Motor neuron (in vitro differentiated cells): ENCODE data around the gene FOXP1. TPM values are rescaled to one million over a fixed set of nuclear protein-coding genes. Genes with fewer than 3 reads are reported as not detected.

Experiments used
- ATAC-seq, 8 experiments: fragments of 200-7000 bp; cut with Tn5 transposase; replicated peaks in 6 of 8; 2 replicates each; pipeline ENCODE4 v1.8.0; 2021; ENCODE audit warnings: mild to moderate bottlenecking in 8 of 8, moderate library complexity in 8 of 8
- H3K27ac ChIP-seq, 2 donors: fragments of 250-450 bp; sonication (Bioruptor Pico); 2 replicates each; pipeline ENCODE4 v1.9.0; 2021; ENCODE audit warnings: antibody characterized with exemption in 2 of 2, mild to moderate bottlenecking in 2 of 2, moderate library complexity in 1 of 2
- H3K4me1 ChIP-seq, 2 donors: fragments of 250-450 bp; sonication (Bioruptor Pico); replicated peaks in 1 of 2; 2 replicates each; pipeline ENCODE4 v1.6.1; 2021; ENCODE audit warnings: antibody characterized with exemption in 2 of 2, mild to moderate bottlenecking in 2 of 2, moderate library complexity in 1 of 2
- H3K4me3 ChIP-seq, 5 donors: fragments of 250-450 bp; sonication (Bioruptor Pico); 2 replicates each; pipeline ENCODE4 v1.9.0; 2021; ENCODE audit warnings: antibody characterized with exemption in 5 of 5, mild to moderate bottlenecking in 5 of 5, moderate library complexity in 4 of 5
- WGBS, 10 experiments: fragments of 450-650 bp; shearing (Covaris generic); methylation state at CpG; one replicate each; pipeline ENCODE4 v1.0.0; 2022; 5-methylcytosine and 5-hydroxymethylcytosine counted together
- in situ Hi-C, 9 experiments: fragments of 400-800 bp; cut with MboI; loops; one replicate each; pipeline ENCODE4 v1.15.0; 2021; ENCODE audit warnings: low sequenced_read_pairs in 9 of 9, low pct_unique_long_range_greater_than_20kb in 2 of 9; ENCODE audit not compliant: unreplicated experiment in 9 of 9
- total RNA-seq, 8 experiments: library from RNA; unstranded; fragments of 300-600 nt; gene quantifications; 2 replicates each; pipeline versions ENCODE4 v1.2.3 to v1.2.4, GENCODE V29; 2022

FOXP1 gene
- total RNA-seq, 8 experiments from 2014 or later = 7.0 to 118 (median 74.5) TPM

DNA sequence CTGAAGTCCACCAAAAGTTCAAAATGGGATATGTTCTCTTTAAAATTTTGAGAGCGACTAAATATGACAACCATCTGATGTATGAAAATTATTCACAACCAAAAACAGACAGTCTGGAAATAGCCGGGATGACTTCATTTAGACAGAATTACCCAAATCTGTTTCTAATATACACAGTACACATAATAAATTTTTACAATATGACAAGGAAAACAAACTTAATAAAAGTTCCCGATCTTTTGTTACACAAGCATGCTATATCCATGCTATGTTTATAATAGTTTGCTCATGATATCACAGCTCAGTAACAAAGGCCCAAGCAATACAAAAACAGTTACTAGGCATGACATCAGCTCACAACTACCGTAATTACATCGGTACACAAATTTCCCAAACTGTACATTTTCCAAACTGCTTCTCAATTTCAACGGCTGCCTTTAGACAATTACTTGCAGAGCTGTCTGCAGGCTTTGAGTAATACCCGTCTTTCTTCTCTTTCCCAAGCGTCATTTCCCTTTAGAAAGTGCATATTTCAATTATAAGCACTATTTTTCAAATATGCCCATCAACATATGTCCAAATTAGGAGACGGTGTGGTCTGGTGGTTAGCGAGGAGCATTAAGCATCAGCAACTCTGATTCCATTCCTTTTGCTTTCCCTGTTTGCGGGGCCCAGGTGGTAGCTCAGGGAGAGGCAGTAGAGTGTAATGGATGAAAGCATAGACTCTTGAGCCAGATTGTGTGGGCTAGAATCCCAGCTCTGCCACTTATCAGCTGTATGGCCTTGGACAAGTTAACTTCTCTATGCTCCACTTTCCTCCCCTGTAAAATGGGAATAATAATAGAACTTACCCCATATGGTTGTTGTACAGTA, 481.2 kb downstream of the FOXP1 start:
- Histone ChIP-seq H3K4me1 (peaks cover 24 to 43% of the 10 kb centered on the region in 2 donors), H3K27ac (no peak overlapping the region), H3K4me3 (no peak overlapping the region)
- peak; percentile 46 to 78 (median 66) for ATAC-seq
- in situ Hi-C loops = no loop called here
- WGBS, 10 experiments = 6 to 95% (median 87%) methylated on average over 4 to 11 of the region's 11 CpGs; no CpG with 5 or more reads in 1 of the 10 experiments

DNA sequence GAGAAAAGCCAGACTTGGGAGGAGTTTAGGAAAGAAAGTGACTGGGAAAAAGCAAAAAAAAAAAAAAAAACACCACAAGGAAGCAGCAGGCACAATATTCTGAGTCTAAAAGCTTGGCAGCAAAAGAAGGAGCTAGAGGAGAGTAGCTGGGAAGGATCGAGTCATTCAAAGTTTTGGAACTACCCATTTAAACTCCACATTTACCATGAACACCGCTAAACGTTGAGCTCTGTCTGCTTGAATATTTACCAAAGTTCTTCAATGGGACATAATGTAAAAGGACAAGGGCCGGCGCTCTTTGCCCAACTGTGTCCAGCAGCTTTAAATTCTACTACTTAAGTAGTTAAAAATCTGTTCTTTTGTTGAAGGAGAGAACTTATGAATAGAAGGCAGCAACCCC, 481.9 kb downstream of the FOXP1 start:
- peaks cover 24 to 45% of the 10 kb centered on the region in 2 donors for H3K4me1 ChIP-seq
- no peak for ATAC-seq
- 13 to 67% (median 55%) methylated on average over 3 to 5 of the region's 5 CpGs; no CpG with 5 or more reads in 1 of the 10 experiments for WGBS, 10 experiments

DNA sequence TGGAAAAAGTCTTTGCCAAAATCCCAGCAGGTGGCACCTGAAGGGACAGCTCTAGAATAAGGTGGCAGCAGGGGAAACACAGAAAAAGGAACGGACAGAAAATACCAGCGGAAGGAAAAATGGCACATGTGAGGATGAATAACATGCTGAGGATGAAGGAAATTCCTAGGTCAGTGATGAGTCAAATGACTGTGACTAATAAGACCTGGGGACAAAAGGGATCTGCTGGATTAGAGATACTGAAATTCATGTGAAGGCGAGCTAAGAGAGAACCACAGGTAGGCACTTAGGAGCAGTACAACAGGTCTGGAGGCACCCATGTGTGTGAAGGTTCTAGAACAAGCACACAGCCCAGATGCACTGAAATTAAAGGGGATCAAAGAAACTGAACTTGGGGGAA, 482.5 kb downstream of the FOXP1 start:
- ATAC-seq = peak in 1 of 8 experiments; percentile 10
- WGBS, 10 experiments = 15 to 94% (median 69%) methylated on average over 2 to 3 of the region's 3 CpGs; no CpG with 5 or more reads in 3 of the 10 experiments

More for the DNA sequence above, 481.9 kb downstream of the FOXP1 start:
- Histone ChIP-seq H3K27ac (no peak overlapping the region), H3K4me3 (no peak overlapping the region)
- in situ Hi-C loops = no loop called here

DNA sequence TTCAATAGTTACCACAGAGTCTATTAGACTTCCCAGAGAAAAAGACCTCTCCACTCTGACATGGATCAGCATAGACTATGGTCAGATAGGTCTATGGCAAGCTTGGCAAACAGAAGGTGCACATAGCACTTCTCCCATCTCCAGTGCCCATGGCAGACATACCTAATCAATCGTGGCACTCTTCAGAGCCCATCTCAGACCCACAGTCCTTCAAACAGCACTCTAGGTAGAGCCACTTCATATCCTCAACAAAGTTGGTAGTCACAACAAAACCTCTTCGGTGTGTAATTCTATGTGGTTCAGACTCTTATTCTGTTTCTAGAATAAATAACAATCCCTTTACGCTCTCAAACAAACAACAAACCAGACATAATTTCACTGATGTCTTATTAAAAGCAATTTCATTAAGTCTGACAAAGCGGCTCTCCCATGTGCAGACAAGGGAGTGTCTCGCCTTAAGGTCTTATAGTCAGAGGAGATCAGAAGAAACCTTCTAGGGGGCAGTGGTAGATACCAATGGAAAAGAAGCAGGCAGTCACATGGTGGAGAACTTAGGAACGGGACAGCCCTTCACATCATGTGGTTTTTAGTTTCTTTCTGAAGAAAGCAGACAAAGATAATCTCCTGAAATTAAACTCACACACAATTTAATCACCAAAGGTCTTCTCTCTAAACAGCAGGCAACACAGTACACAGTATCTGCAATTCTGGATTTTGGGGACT, 483.4 kb downstream of the FOXP1 start:
- Histone ChIP-seq H3K4me3 (no peak overlapping the region), H3K27ac (no peak overlapping the region), H3K4me1 (peaks cover 24 to 45% of the 10 kb centered on the region in 2 donors)
- in situ Hi-C loops = no loop called here
- 0 to 100% (median 88%) methylated on average over 1 to 6 of the region's 6 CpGs; no CpG with 5 or more reads in 1 of the 10 experiments for WGBS, 10 experiments
- ATAC-seq = peak in 2 of 8 experiments; percentile 14 to 45

More for the DNA sequence above, 482.5 kb downstream of the FOXP1 start:
- Histone ChIP-seq H3K27ac (no peak overlapping the region), H3K4me3 (no peak overlapping the region), H3K4me1 (peaks cover 24 to 45% of the 10 kb centered on the region in 2 donors)
- in situ Hi-C loops = no loop called here

DNA sequence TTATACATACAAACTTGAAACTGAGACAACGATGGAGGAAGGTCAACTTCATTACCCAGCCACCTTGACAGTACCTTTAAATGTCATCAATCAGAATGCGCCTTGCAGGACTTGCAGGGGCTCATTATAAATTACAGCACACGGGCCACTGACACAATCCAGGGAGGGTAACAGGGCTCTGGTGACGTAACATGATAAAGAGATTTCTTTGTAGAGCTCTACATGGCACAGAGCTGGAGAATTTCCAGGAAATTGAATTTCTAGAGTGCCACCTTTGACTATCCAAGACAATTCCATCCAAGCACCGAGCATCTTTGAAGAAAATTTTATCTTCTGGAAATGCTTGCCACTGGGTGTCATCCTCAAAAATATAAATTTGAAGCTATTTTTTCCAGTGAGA, 486.0 kb downstream of the FOXP1 start:
- WGBS, 10 experiments = 23 to 98% (median 73%) methylated on average over 1 to 5 of the region's 5 CpGs

DNA sequence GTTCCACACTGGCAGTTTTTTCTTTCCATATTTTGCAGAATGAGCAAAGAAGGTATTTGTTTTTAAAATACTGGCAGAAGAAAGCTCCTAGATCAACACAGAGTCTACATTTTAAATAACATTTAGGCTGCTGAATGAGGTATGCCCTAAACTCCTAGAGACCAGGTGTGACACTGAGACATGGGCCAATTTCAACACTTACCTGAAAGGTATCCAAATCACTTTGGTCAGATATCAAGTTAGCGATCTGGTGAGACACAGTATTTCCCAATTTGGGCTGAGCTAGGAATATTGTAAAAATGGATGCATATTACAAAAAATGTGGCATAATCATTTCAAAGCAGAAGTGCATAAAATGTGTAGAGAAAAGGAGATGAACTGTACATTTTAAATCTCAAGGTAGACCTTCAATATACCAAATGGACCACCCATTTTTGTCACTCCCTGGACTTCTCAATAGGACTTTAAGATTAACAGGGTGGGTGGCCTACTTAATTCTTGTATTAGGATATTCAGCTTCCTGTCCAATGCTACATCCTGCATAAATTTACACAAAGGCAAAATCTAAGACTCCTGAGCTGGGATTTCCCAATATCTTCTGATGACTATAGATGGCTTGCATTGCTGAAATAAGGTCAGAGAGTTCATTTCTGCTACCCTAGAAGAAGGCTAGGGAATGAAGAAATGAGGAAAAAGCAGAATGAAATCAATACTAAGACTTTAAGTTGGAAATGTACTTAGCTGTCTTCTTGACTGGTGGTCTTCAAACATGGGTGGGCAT, 487.8 kb downstream of the FOXP1 start:
- WGBS, 10 experiments = 67 to 100% (median 100%) methylated on average over 1 of the region's 1 CpG; no CpG with 5 or more reads in 4 of the 10 experiments
- peaks cover 2 to 7% of the 10 kb centered on the region in 2 donors for H3K4me1 ChIP-seq
- in situ Hi-C loops = no loop called here

More for the DNA sequence above, 486.0 kb downstream of the FOXP1 start:
- H3K4me3 ChIP-seq = no peak overlapping the region
- in situ Hi-C loops = no loop called here
- H3K4me1 ChIP-seq = peaks cover 5 to 25% of the 10 kb centered on the region in 2 donors
- peak in 5 of 8 experiments; percentile 68 to 87 (median 83) for ATAC-seq
- no peak overlapping the region for H3K27ac ChIP-seq

DNA sequence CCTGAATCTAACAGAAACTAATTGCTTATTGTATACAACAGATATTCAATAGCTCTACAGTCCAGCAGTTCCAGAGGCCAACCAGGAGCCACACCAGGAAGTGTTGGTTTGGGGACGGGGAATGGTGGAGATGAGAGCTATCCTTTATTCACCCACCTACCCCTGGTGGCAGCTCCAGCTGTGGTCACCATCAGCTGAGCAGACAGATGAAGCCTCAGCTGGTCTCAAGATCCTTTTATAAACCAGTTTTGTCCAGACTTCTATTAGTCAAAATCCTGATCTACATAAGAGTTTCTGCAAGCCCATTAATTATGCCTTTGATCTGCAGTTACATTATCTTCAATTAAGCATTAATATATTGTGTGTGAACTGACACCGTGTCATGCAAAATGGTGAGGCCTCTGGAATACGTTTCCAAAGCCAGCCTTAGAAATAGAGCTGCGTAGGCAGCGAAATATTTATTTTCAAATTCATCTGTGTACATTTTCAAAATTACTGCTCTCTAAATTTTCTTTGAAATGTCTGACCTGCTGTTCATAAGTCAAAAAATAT, 488.8 kb downstream of the FOXP1 start:
- in situ Hi-C loops = no loop called here
- Histone ChIP-seq H3K4me1 (peaks cover 2 to 7% of the 10 kb centered on the region in 2 donors), H3K27ac (no peak overlapping the region), H3K4me3 (no peak overlapping the region)
- WGBS, 10 experiments = 82 to 100% (median 95%) methylated on average over 1 to 5 of the region's 5 CpGs; no CpG with 5 or more reads in 1 of the 10 experiments
- peak in 5 of 8 experiments; percentile 27 to 74 (median 39) for ATAC-seq

More for the DNA sequence above, 487.8 kb downstream of the FOXP1 start:
- Histone ChIP-seq H3K4me3 (no peak overlapping the region), H3K27ac (no peak overlapping the region)
- ATAC-seq = peak in 2 of 8 experiments; percentile 62 to 75

DNA sequence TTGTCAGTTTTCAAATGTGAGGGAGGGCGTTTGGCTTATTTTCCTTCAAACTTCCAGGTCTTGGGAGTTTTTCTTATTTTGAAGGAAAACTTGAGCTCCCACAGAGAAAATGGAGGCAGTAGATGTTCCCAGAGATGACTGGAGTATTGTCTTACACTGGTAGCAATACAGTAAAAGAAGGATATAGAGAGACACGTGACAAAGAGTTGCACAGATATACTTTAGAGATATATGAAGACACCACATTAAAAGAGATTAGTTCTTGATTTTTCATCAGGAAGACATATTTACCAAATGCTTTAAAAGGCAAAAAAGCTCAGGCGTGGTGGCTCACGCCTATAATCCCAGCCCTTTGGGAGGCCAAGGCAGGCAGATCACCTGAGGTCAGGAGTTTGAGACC, 490.9 kb downstream of the FOXP1 start:
- 95 to 100% (median 100%) methylated on average over 1 to 4 of the region's 4 CpGs for WGBS, 10 experiments
- Histone ChIP-seq H3K4me3 (no peak overlapping the region), H3K4me1 (peaks cover under 1 to 5% of the 10 kb centered on the region in 2 donors), H3K27ac (no peak overlapping the region)
- in situ Hi-C loops = no loop called here
- no peak for ATAC-seq

DNA sequence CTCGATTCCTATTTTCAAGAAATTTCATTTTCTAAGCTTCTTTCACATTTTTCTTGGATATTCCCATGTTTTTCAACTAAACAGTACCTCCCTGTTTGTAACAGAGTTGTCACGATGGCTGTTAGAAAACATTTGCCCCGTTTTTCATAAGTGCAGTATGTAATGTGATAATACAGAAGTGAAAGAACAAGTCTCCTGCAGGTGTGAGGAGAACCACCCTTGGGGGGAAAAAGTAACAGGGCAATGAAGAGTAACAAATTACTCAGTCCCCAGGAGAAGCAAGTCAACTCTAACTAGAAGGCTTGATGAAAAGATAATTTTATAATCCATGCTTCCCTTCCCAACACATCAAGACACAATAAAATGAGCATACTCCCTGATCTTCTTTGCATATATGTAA, 493.3 kb downstream of the FOXP1 start:
- ATAC-seq = no peak
- WGBS, 10 experiments = 86 to 100% (median 96%) methylated on average over 1 to 3 of the region's 3 CpGs
- H3K4me1 ChIP-seq = peaks cover 0 to 3% of the 10 kb centered on the region in 2 donors
- H3K4me3 ChIP-seq = no peak overlapping the region
- in situ Hi-C loops = no loop called here
- H3K27ac ChIP-seq = no peak overlapping the region

DNA sequence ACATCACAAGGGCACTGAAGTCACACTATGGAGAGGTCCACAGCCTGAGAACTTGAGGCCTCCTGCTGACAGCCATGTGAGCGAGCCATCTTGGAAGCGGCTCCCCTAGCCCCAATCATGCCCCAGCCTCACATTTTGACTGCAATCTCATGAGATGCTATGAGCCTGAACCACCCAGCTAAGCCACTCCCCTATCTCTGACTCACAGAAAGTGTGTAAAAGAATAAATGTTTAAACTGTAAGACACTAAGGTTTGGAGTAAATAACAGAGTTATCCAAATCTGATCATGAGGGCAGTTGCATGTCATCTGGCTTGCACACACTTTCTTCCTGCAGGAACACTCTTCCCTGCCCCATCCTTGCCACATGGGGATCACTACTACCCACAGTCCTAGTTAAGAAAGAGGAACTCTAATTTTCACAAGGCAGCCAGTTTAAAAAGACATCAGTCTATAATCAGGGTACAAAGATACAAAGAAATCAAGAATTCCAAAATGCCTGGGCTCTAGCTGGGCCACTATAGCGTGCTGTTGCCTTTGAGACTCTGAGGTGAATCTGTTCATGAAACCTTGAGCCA, 494.2 kb downstream of the FOXP1 start:
- WGBS, 10 experiments = 93 to 100% (median 100%) methylated on average over 1 to 3 of the region's 3 CpGs; no CpG with 5 or more reads in 3 of the 10 experiments
- H3K27ac ChIP-seq = no peak overlapping the region
- H3K4me1 ChIP-seq = peaks cover 0 to 3% of the 10 kb centered on the region in 2 donors
- peak in 1 of 8 experiments; percentile 60 for ATAC-seq
- H3K4me3 ChIP-seq = no peak overlapping the region
- in situ Hi-C loops = no loop called here

DNA sequence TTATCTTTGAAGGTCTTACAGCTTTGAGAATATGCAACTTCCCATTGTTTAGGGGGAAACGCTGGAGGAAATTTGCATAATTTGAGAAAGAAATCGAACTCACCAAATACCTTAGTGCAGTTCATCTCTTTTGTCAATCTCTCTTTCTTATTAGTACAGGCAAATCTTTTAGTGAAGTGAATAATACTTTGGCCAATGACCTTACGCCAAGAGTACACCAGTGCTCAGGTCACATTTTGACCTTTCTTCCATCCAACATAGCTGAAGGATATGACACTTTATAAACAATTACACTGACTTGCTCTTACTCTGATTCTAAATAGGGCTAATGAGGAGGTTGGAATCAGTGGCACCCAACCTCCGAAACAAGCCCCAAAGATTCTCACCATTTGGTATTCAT, 494.8 kb downstream of the FOXP1 start:
- Histone ChIP-seq H3K4me1 (peaks cover 0 to 3% of the 10 kb centered on the region in 2 donors), H3K27ac (no peak overlapping the region), H3K4me3 (no peak overlapping the region)
- WGBS, 10 experiments = 85 to 100% (median 96%) methylated on average over 2 to 4 of the region's 4 CpGs
- ATAC-seq = no peak
- in situ Hi-C loops = no loop called here
